Measurements from ENCODE around the gene SERHL2. TPM values are rescaled to one million over a fixed set of nuclear protein-coding genes. Genes with fewer than 3 reads are reported as not detected.

SERHL2 gene
- total and polyA plus RNA-seq, 8 donors: 1.7 to 5.5 (median 4.1) TPM; not detected in 1

GRCh38 chr22:42621505-42622002 is 67.8 kb downstream of the SERHL2 start:
- Histone ChIP-seq H3K4me1 (peaks cover 23 to 62% (median 53%) of the 10 kb centered on the region in 4 donors), H3K9me3 (no peaks in the 10 kb centered on the region), H3K36me3 (peaks cover 25 to 68% (median 62%) of the 10 kb centered on the region in 4 donors), H3K27ac (peak overlapping the region; percentile 2 to 75 (median 58)), H3K27me3 (no peaks in the 10 kb centered on the region), H3K4me3 (no peak overlapping the region)
- intact Hi-C loops (cut with DNase I; ENCODE audit: low total_unique reads): no loop called here
- peak; percentile 78 to 84 for DNase-seq
- no peak for TF ChIP-seq EP300 (IDR thresholded peaks at IDR 0.05)
- TF ChIP-seq POLR2A (IDR thresholded peaks at IDR 0.05): no peak
- peak in 2 of 3 donors; percentile 22 to 65 for TF ChIP-seq POLR2AphosphoS5 (IDR thresholded peaks at IDR 0.05)
- TF ChIP-seq CTCF (IDR thresholded peaks at IDR 0.05): peak in 5 of 7 experiments; percentile 84 to 93 (median 87)
- 39 to 48% (median 43%) methylated on average over 11 of the region's 11 CpGs for WGBS, 5 donors

- peaks cover 31 to 74% (median 69%) of the 10 kb centered on the region in 4 donors for H3K36me3 ChIP-seq
- peak overlapping the region in 4 of 5 donors; percentile 2 to 75 (median 66) for H3K27ac ChIP-seq
- no peak for DNase-seq
- intact Hi-C loops (cut with DNase I; ENCODE audit: low total_unique reads): no loop called here
- no peaks in the 10 kb centered on the region for H3K9me3 ChIP-seq
- H3K27me3 ChIP-seq: no peaks in the 10 kb centered on the region
- TF ChIP-seq POLR2AphosphoS5 (IDR thresholded peaks at IDR 0.05): no peak
- TF ChIP-seq POLR2A (IDR thresholded peaks at IDR 0.05): no peak
- TF ChIP-seq EP300 (IDR thresholded peaks at IDR 0.05): no peak
- TF ChIP-seq CTCF (IDR thresholded peaks at IDR 0.05): no peak
- 74 to 86% (median 83%) methylated on average over 13 to 20 of the region's 20 CpGs for WGBS, 5 donors
- no peak overlapping the region for H3K4me3 ChIP-seq
- peaks cover 21 to 56% (median 47%) of the 10 kb centered on the region in 4 donors for H3K4me1 ChIP-seq
Observed at GRCh38 chr22:42622061-42622710, 68.4 kb downstream of the SERHL2 start.

- H3K27ac ChIP-seq: peak overlapping the region; percentile 44 to 75 (median 66)
- peaks cover 43 to 86% (median 80%) of the 10 kb centered on the region in 4 donors for H3K36me3 ChIP-seq
- H3K4me3 ChIP-seq: no peak overlapping the region
- H3K9me3 ChIP-seq: no peaks in the 10 kb centered on the region
- TF ChIP-seq EP300 (IDR thresholded peaks at IDR 0.05) (no peak), POLR2AphosphoS5 (IDR thresholded peaks at IDR 0.05) (peak in 1 of 3 donors; percentile 26)
- 33 to 73% (median 47%) methylated on average over 3 to 18 of the region's 18 CpGs for WGBS, 5 donors
- peaks cover 21 to 47% (median 41%) of the 10 kb centered on the region in 4 donors for H3K4me1 ChIP-seq
- intact Hi-C loops (cut with DNase I; ENCODE audit: low total_unique reads): no loop called here
- DNase-seq: peak; percentile 52 to 78
- H3K27me3 ChIP-seq: no peaks in the 10 kb centered on the region
Observed at GRCh38 chr22:42623301-42623751, 69.6 kb downstream of the SERHL2 start.

Small RNA genes lying within 50 kb of the gene (small RNA-seq; reads per million reads assigned to genes)
- gene RN7SKP80 (0 to 0.10 (median 0.03) reads per million in 4 donors), gene RNU6-513P (0 reads per million in 4 donors)

Other genes starting within 250 kb of the SERHL2 start
- gene NFAM1, start 121.6 kb upstream of the SERHL2 start, total RNA-seq: 10 to 100 TPM in 1 of 5 donors, 1 to 10 TPM in 3, under 1 TPM in 1; 0.45 to 18.1 (median 2.8) TPM
- under 1 TPM; 0.15 to 0.56 (median 0.28) TPM for gene NFAM1, start 121.6 kb upstream of the SERHL2 start, polyA plus RNA-seq
- 10 to 100 TPM; 14.2 to 32.4 (median 21.4) TPM for gene RRP7A, start 34.2 kb upstream of the SERHL2 start, total RNA-seq
- gene RRP7A, start 34.2 kb upstream of the SERHL2 start, polyA plus RNA-seq: 10 to 100 TPM in 2 of 3 donors, 1 to 10 TPM in 1; 9.3 to 29.0 (median 20.9) TPM
- gene POLDIP3, start 60.9 kb downstream of the SERHL2 start, total RNA-seq: 10 to 100 TPM; 21.6 to 60.8 (median 39.1) TPM
- 10 to 100 TPM; 30.2 to 36.4 (median 33.3) TPM for gene POLDIP3, start 60.9 kb downstream of the SERHL2 start, polyA plus RNA-seq
- gene ATP5MGL, start 86.6 kb downstream of the SERHL2 start, total RNA-seq: under 1 TPM in 1 of 5 donors, not detected in 4; 0.73 TPM
- not detected for gene ATP5MGL, start 86.6 kb downstream of the SERHL2 start, polyA plus RNA-seq
- 100 to 1,000 TPM in 2 of 5 donors, 10 to 100 TPM in 3; 33.6 to 156 (median 44.6) TPM for gene CYB5R3, start 95.4 kb downstream of the SERHL2 start, total RNA-seq
- 100 to 1,000 TPM in 1 of 3 donors, 10 to 100 TPM in 2; 75.6 to 116 (median 88.5) TPM for gene CYB5R3, start 95.4 kb downstream of the SERHL2 start, polyA plus RNA-seq
- gene A4GALT, start 166.9 kb downstream of the SERHL2 start, total RNA-seq: 10 to 100 TPM in 3 of 5 donors, 1 to 10 TPM in 2; 3.2 to 59.4 (median 13.3) TPM
- 10 to 100 TPM; 20.9 to 28.9 (median 23.9) TPM for gene A4GALT, start 166.9 kb downstream of the SERHL2 start, polyA plus RNA-seq